Fibroblast of the aortic adventitia (primary cell): ENCODE results near the gene ZC3H14. TPM values are rescaled to one million over a fixed set of nuclear protein-coding genes. Genes with fewer than 3 reads are reported as not detected.

ENCODE experiments used
- DNase-seq: peaks from one replicate; pipeline ENCODE4 v3.0.0-alpha.2; 2010; ENCODE audit warnings: low read depth
- H3K4me3 ChIP-seq: 2 replicates; pipeline ENCODE4 v1.5.1; 2011; ENCODE audit warnings: low read depth, mild to moderate bottlenecking, control low read depth, low read length, moderate library complexity
- total RNA-seq: library from RNA; depleted of rRNA; stranded (reverse); fragments of >200 nt; gene quantifications from 2 replicates; pipeline ENCODE4 v1.2.3, GENCODE V29; 2012; ENCODE audit warnings: low replicate concordance
- TF ChIP-seq, protein P1 (sequence below): IDR thresholded peaks from 2 replicates; pipeline ENCODE4 v1.5.1; 2011; ENCODE audit warnings: mild to moderate bottlenecking, low read length, control low read depth, inconsistent platforms; ENCODE audit not compliant: insufficient read depth

The ZC3H14 gene
- total RNA-seq, 1 donor = 78.3 TPM

DNA sequence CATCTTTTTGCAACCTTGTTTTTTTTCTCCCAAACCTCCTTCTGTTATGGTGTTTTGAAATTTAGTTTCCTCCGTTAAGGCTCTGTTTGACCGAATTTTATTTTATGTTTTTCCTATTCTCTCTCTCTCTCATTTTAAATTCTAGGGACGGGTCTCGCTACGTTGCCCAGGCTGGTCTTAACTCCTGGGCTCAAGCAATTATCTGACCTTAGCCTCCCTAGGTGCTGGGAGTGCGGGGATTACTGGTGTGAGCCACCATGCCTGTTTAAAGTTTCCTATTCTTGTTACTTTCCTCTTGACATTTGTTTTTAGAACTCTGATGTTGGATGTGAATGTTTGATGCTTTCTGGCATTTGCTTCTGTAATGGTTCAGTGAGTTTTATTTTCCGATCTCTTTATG is 1.0 kb downstream of the ZC3H14 start:
- no peak for DNase-seq
- TF ChIP-seq, protein P1, sequence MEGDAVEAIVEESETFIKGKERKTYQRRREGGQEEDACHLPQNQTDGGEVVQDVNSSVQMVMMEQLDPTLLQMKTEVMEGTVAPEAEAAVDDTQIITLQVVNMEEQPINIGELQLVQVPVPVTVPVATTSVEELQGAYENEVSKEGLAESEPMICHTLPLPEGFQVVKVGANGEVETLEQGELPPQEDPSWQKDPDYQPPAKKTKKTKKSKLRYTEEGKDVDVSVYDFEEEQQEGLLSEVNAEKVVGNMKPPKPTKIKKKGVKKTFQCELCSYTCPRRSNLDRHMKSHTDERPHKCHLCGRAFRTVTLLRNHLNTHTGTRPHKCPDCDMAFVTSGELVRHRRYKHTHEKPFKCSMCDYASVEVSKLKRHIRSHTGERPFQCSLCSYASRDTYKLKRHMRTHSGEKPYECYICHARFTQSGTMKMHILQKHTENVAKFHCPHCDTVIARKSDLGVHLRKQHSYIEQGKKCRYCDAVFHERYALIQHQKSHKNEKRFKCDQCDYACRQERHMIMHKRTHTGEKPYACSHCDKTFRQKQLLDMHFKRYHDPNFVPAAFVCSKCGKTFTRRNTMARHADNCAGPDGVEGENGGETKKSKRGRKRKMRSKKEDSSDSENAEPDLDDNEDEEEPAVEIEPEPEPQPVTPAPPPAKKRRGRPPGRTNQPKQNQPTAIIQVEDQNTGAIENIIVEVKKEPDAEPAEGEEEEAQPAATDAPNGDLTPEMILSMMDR = no peak
- H3K4me3 ChIP-seq = peak overlapping the region; percentile 89

DNA sequence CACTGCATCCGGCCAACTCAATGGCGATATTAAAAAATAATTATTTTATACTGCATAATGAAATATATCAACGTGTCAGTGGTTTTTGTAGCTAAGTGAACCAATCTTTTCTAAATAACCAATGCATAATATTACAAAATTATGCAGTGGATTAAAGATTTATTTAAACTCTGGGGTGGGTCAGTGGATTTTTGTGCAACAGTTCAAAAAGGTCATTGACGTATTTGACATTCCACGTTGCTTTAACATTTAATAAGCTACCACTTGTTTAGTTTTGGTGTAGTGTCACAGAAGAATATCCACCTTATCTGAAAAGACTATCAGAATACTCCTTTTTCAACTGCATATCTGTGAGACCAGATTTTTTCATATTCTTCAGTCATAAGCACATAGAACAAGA is 2.6 kb downstream of the ZC3H14 start:
- no peak for DNase-seq
- TF ChIP-seq, protein P1 = no peak
- no peak overlapping the region for H3K4me3 ChIP-seq

DNA sequence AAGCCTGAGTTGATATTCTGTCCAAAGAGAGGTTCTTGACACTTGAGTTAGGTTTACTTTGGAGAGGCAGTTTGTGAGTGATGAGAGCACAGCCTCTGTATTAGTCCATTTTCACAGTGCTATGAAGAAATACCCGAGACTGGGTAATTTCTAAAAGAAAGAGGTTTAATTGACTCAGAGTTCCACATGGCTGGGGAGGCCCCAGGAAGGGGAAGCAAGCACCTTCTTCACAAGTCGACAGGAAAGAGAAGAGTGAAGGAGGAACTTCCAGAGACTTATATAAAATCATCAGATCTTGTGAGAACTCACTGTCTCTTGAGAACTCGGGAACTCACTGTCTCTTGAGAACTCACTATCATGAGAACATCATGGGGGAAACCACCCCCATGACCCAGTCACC is 5.4 kb downstream of the ZC3H14 start:
- no peak overlapping the region for H3K4me3 ChIP-seq
- no peak for DNase-seq
- TF ChIP-seq, protein P1 = no peak

DNA sequence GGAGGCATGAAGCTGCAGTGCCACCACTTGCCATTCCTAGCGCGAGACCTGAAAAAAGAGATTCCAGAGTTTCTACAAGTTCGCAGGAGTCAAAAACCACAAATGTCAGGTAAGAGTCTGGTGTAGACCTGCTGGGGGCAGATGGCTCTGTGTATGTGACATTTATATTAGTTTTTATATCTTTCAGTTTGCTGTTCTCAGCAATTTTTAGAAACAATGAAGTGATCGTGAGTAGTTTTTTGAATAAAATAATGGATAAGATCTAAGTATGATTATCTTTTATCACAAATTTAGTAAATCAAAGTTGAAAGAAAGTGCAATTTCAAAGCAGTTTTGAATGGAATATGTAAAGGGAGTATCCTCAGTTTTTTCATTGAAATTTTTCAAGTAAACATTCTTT is 9.3 kb downstream of the ZC3H14 start:
- no peak for DNase-seq
- H3K4me3 ChIP-seq = no peak overlapping the region
- TF ChIP-seq, protein P1 = no peak

DNA sequence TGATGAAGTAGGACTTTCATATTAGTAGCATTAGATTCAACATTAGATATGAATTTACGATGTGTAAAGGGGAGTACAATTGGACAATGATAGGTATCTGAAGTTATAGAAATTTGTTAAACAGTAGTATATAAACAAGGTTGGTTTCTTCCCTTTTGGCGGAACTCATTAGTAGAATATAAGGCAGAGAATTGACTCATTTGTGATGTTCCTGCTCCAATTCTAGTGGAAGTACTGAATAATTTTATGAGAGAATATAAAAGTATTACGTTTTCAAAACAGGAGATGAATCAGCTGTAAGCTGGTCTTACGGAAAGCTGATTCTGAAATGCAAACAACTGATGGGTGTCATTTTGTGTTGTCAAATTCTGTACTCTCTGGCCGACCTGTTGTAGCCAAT is 13.4 kb downstream of the ZC3H14 start:
- DNase-seq = no peak
- H3K4me3 ChIP-seq = no peak overlapping the region
- TF ChIP-seq, protein P1 = no peak

DNA sequence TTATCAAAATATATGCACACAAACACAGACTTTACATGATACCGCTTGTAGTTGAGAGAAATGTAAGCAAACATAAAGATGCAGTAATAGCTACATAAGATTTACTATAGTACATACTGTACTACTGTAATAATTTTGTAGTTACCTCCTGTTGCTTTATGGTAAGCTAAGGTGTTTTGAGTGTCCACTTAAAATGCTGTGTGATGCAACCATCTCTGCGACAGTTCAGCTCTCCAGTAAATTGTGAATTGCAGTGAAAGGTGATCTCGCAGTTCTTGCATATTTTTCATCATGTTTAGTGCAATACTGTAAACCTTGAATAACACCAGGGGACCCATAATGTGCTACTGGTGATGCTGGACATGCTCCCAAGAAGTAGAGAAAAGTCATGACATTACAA is 21.6 kb downstream of the ZC3H14 start:
- no peak overlapping the region for H3K4me3 ChIP-seq
- TF ChIP-seq, protein P1 = no peak
- no peak for DNase-seq

DNA sequence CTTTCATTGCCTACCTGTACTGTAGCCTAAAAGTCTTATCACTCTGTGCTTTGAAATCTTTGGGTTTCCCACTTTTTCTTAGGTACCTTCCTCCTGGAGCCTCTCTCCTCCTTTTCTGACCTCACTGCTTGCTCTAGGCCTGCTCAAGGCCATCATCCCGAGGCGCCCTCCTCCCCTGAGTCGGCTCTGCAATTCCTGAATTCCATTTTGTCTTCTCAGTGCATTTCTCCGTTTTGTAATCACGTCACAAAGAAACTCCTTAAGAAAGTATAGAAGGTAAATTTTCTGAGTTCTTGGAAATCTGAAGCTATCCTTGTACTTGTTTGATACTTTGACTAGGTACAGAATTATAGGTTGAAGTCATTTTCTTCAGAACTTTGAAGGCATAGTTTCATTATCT is 25.2 kb downstream of the ZC3H14 start:
- DNase-seq = no peak
- no peak overlapping the region for H3K4me3 ChIP-seq
- TF ChIP-seq, protein P1 = no peak
